Adrenal gland (tissue), 12 donors: ENCODE data around the gene SCLY. TPM values are rescaled to one million over a fixed set of nuclear protein-coding genes. Genes with fewer than 3 reads are reported as not detected.

ENCODE experiments used
- DNase-seq, 7 donors: peaks; one replicate each; pipeline ENCODE4 v3.0.0-alpha.2; 2019 to 2020
- H3K27ac ChIP-seq, 5 donors: fragments of 200-600 bp; sonication (generic) in 4 of 5; 1 replicate in 3 of 5; 2 replicates in 2 of 5; pipeline versions ENCODE4 v1.5.1 to v1.8.0; 2016 to 2020; ENCODE audit warnings: mild to moderate bottlenecking in 1 of 5
- H3K27me3 ChIP-seq: fragments of 200-600 bp; 2 replicates; pipeline ENCODE4 v1.8.0; 2021
- H3K36me3 ChIP-seq, 2 donors: fragments of 200-600 bp; replicated peaks in 1 of 2; 1 replicate in 1 of 2; 2 replicates in 1 of 2; pipeline versions ENCODE4 v1.5.1 to v1.8.0; 2018 to 2022
- H3K4me1 ChIP-seq, 2 donors: fragments of 200-600 bp; replicated peaks in 1 of 2; 1 replicate in 1 of 2; 2 replicates in 1 of 2; pipeline versions ENCODE4 v1.5.1 to v1.8.0; 2018 to 2021
- H3K4me3 ChIP-seq, 4 donors: fragments of 200-600 bp; sonication (generic) in 3 of 4; one replicate each; pipeline ENCODE4 v1.5.1; 2016 to 2018
- H3K9me3 ChIP-seq, 3 donors: fragments of 200-600 bp; sonication (generic) in 1 of 3; replicated peaks in 1 of 3; 1 replicate in 2 of 3; 2 replicates in 1 of 3; pipeline versions ENCODE4 v1.5.1 to v1.8.0; 2016 to 2021
- CTCF ChIP-seq, 6 experiments: fragments of 450-650 bp in 4 of 6; fragments of 200-600 bp in 2 of 6; sonication (generic) in 1 of 6; IDR thresholded peaks; 1 replicate in 5 of 6; 2 replicates in 1 of 6; pipeline versions ENCODE4 v1.5.1 to v1.8.0; 2016 to 2021; ENCODE audit warnings: antibody characterized with exemption in 6 of 6, mild to moderate bottlenecking in 2 of 6, moderate library complexity in 1 of 6
- POLR2A ChIP-seq, 2 donors: fragments of 450-650 bp; IDR thresholded peaks; one replicate each; pipeline ENCODE4 v1.6.1; 2017; ENCODE audit warnings: antibody characterized with exemption in 2 of 2, mild to moderate bottlenecking in 2 of 2, moderate library complexity in 1 of 2
- WGBS, 4 donors: extraction: QIAGEN DNeasy Blood & Tissue Kit in 2 of 4; methylation state at CpG; one replicate each; pipeline versions ENCODE4 v1.1.5 to v1.1.7; 2013 to 2017; 5-methylcytosine and 5-hydroxymethylcytosine counted together
- intact Hi-C, 2 donors: fragments of 100-400 bp; cut with DNase I; formaldehyde crosslinking; loops; one replicate each; pipeline versions ENCODE4 v1.14.1 to v1.15.0; 2022 to 2023
- polyA plus RNA-seq, 3 donors: library from polyadenylated mRNA; stranded (reverse); fragments of 200-250 nt in 2 of 3; fragments of 350-450 nt in 1 of 3; fragmentation: Illumina TruSeq in 1 of 3; extraction: RNeasy Lipid Tissue Mini Kit (QIAGEN cat#74804) in 1 of 3; gene quantifications; one replicate each; pipeline ENCODE4 v1.2.3, GENCODE V29; 2013 to 2014
- total RNA-seq, 9 donors: library from RNA; depleted of rRNA in 4 of 9; stranded (reverse); fragments of >200 nt in 4 of 9; fragments of 120-200 nt in 1 of 9; fragmentation: NEBNext Ultra II Directional in 1 of 9; extraction: Animal tissue kit (Norgen Biotek cat#: 25700) in 1 of 9; gene quantifications; one replicate each; pipeline versions ENCODE4 v1.1.0 to v1.2.4, GENCODE V29; 2013 to 2023
- donor health status: healthy with polysubstance abuse.
- donor health status: Bipolar disorder and iron deficiency.
- donor health status: DM: yes; HTN: yes; CAD: no.
- donor health status: DM: no; HTN: no; CAD: no.
- donor health status: DM: no; HTN: no; CAD: no.
- donor health status: DM: yes; HTN: yes; CAD: no.

Gene SCLY
- total and polyA plus RNA-seq, 12 donors: 2.4 to 11.0 (median 8.0) TPM

- DNase-seq: no peak
- Histone ChIP-seq H3K27ac (no peak overlapping the region), H3K4me3 (no peak overlapping the region), H3K27me3 (no peaks in the 10 kb centered on the region), H3K36me3 (no peaks in the 10 kb centered on the region), H3K4me1 (no peaks in the 10 kb centered on the region), H3K9me3 (no peaks in the 10 kb centered on the region)
- WGBS, 4 donors: 79 to 91% (median 87%) methylated on average over 11 to 14 of the region's 14 CpGs
- intact Hi-C loops: no loop called here
- TF ChIP-seq CTCF (IDR thresholded peaks at IDR 0.05) (no peak), POLR2A (IDR thresholded peaks at IDR 0.05) (no peak)
Observed at GRCh38 chr2:238131761-238132462, 71.1 kb downstream of the SCLY start.

GRCh38 chr2:238132463-238133450 is 72.0 kb downstream of the SCLY start:
- intact Hi-C loops: no loop called here
- DNase-seq: no peak
- Histone ChIP-seq H3K27me3 (no peaks in the 10 kb centered on the region), H3K4me1 (no peaks in the 10 kb centered on the region), H3K36me3 (no peaks in the 10 kb centered on the region), H3K27ac (no peak overlapping the region), H3K4me3 (no peak overlapping the region), H3K9me3 (no peaks in the 10 kb centered on the region)
- 90 to 93% (median 90%) methylated on average over 19 to 23 of the region's 23 CpGs for WGBS, 4 donors
- TF ChIP-seq POLR2A (IDR thresholded peaks at IDR 0.05) (no peak), CTCF (IDR thresholded peaks at IDR 0.05) (no peak)

GRCh38 chr2:238133499-238134392 is 72.9 kb downstream of the SCLY start:
- Histone ChIP-seq H3K4me1 (no peaks in the 10 kb centered on the region), H3K36me3 (no peaks in the 10 kb centered on the region), H3K27me3 (no peaks in the 10 kb centered on the region), H3K9me3 (no peaks in the 10 kb centered on the region), H3K27ac (no peak overlapping the region), H3K4me3 (no peak overlapping the region)
- intact Hi-C loops: no loop called here
- TF ChIP-seq POLR2A (IDR thresholded peaks at IDR 0.05): no peak
- no peak for TF ChIP-seq CTCF (IDR thresholded peaks at IDR 0.05)
- WGBS, 4 donors: 71 to 81% (median 76%) methylated on average over 11 to 14 of the region's 14 CpGs
- no peak for DNase-seq
